OCI-M1 (cell line): Measurements from ENCODE around the gene FUT7.

Experiments
- DNase-seq: peaks from one replicate; lab custom pipeline; 2025; lab: John Stamatoyannopoulos, UW

The FUT7 gene

DNA sequence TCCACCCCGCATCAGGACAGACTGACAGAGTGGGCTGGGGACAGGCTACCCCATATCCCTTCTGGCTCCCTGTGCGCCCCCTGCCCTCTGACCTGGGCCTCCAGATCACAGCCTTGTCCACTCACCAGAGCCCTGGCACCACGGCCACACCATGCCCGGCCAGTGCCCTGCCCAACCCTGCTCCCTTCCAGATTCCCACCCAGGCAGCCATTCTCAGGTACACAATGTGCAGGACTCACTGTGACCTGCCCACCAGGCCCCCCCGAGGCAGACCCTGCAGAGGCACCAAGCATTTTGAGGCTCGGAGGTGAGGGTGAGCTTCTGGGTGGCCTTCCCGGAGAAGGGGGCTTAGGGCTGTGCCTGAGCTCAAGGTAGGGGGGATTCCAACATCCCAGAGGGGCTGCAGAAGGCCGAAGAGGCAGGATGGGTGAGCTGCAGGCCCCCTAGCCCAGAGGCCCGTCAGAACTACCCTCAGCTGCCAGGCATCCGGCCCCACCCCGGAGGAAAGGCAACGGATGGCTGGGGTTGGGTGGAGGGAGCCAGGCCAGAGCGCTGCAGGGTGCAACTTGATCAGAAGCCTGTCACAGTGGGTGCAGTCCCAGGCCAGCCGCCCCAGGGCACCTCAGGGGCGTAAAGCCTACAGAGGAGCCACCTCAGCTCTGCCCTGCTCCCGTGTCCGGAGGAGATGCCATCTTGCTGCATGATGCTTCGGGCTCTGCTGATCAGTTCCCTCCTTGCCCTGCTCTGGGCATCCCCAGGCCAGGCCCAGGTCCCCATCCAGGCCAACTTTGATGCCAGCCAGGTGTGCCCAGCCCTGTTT lies 49.4 kb downstream of the FUT7 start, which contains the start of gene LCNL1:
LCNL1 (plus strand) TSS at position 762 of the 820 bp plus-strand sequence. CDS start 594 bp downstream, outside the sequence.
- DNase-seq = no peak

DNA sequence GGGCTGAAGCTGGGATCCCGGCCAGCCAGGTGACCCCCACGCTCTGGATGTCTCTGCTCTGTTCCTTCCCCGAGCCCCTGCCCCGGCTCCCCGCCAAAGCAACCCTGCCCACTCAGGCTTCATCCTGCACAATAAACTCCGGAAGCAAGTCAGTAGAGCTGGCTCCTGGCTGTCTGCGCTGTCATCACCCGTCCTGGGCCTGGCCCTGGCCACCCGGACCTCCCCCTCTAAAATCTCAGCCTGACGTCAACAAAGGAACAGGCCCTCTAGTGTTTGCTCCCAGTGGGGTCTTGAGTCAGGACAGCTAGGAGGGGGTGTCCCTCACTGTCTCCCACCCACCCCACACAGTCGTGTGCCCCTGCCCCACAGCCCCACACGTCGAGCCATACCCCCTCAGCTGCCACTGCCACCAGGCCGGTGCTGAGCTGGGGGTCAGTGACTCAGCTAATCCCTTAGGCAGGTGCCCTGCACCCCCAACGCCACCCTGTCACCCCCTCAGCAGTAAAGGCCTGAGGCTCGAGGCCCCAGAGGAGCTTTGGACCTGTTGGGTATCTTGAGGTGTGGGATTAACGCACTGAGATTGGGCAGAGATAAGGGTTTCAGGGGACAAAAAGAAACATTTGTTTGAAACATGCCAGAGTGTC lies 50.2 kb downstream of the FUT7 start:
- DNase-seq = no peak

DNA sequence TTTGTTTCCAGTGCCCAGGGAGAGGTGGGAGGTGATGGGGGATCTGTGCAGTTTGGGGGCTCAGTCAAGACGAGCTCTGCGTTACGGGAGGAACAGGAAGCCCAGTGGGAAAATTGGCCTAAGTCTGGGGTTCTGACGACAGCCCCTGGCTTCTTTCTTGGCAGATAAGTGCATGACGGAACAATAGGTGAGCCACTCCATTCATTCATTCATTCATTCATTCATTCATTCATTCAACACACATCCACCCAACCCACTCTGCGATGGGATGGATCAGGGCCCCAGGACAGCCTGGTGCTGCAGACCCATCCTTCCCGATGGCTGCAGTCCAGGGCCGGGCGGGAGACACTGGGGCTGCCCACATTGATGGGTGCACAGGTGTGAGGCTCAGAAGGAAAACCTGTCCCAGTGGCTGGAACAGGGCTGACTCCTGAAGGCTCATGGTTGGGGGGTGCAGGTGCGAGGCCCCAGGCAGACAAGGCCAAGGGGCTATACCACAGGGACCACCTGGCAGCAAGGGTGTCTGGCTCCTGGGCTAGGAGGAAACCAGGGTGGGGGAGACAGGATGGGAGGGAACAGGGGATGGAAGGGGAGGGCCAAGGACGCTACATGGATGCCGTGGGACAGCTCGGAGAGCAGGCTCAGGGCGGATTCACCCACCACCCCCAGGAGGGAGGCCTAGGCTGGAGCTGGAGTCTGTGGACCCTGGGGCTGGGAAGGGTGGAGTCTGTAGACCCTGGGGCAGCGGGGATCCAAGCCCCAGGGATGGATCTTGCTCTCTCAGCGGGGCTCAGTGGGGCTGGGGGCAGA lies 51.0 kb downstream of the FUT7 start:
- no peak for DNase-seq
